ENCODE results near the gene PLEKHG4B. TPM values are rescaled to one million over a fixed set of nuclear protein-coding genes. Genes with fewer than 3 reads are reported as not detected.

The PLEKHG4B gene
- polyA plus RNA-seq, 1 of the 3 experiments (the other 2 are of a cell fraction): 0.18 TPM

- ChIA-PET CTCF (no interaction called here), POLR2A (no interaction called here)
- Histone ChIP-seq H3K27ac (ENCODE audit: low read depth in 2 of 2, low read length in 1 of 2) (no peak overlapping the region), H2AFZ (ENCODE audit: low read depth) (no peak overlapping the region), H3K79me2 (ENCODE audit: insufficient read depth) (no peaks in the 10 kb centered on the region), H3K27me3 (ENCODE audit: insufficient read depth) (no peaks in the 10 kb centered on the region), H3K36me3 (replicated peaks in 1 of 2; ENCODE audit: control insufficient read depth in 1 of 2, insufficient read depth in 2 of 2, low read length in 1 of 2) (no peaks in the 10 kb centered on the region), H3K9me3 (peaks cover 14% of the 10 kb centered on the region; the same call in 1 of the 2 replicates), H3F3A (replicated peaks; ENCODE audit: insufficient read depth) (peaks cover 4% of the 10 kb centered on the region), H3K9me2 (no peaks in the 10 kb centered on the region), H3K4me1 (ENCODE audit: control insufficient read depth in 1 of 2, insufficient read depth in 2 of 2, low read depth in 1 of 2, low read length in 1 of 2) (no peaks in the 10 kb centered on the region), H3K9ac (no peak overlapping the region), H3K4me2 (no peak overlapping the region), H3K4me3 (ENCODE audit: low read depth in 2 of 2, low read length in 1 of 2) (no peak overlapping the region), H4K20me1 (ENCODE audit: insufficient read depth) (no peaks in the 10 kb centered on the region)
- DNase-seq: no peak
- TF ChIP-seq SMC3 (IDR thresholded peaks at IDR 0.05; ENCODE audit: low read depth, low read length) (no peak), ELF1 (IDR thresholded peaks at IDR 0.05) (no peak), ZBTB33 (IDR thresholded peaks at IDR 0.05; ENCODE audit: borderline replicate concordance, low read depth) (no peak), EZH2phosphoT487 (IDR thresholded peaks at IDR 0.05; ENCODE audit: borderline replicate concordance, low read depth) (no peak), YY1 (IDR thresholded peaks at IDR 0.05; ENCODE audit: low read depth) (no peak), NFIC (IDR thresholded peaks at IDR 0.05; ENCODE audit: borderline replicate concordance) (no peak), RCOR1 (IDR thresholded peaks at IDR 0.05; ENCODE audit: low read length) (no peak), FOSL2 (IDR thresholded peaks at IDR 0.05; ENCODE audit: borderline replicate concordance, low read depth) (no peak), RXRA (IDR thresholded peaks at IDR 0.05; ENCODE audit: borderline replicate concordance, low read depth) (no peak), FOXJ3 (CRISPR knock-in tag; IDR thresholded peaks at IDR 0.05) (no peak), JUND (IDR thresholded peaks at IDR 0.05) (no peak), SIN3A (IDR thresholded peaks at IDR 0.05; ENCODE audit: borderline replicate concordance, low read depth, low read length) (no peak)
- TF ChIP-seq, protein P1, sequence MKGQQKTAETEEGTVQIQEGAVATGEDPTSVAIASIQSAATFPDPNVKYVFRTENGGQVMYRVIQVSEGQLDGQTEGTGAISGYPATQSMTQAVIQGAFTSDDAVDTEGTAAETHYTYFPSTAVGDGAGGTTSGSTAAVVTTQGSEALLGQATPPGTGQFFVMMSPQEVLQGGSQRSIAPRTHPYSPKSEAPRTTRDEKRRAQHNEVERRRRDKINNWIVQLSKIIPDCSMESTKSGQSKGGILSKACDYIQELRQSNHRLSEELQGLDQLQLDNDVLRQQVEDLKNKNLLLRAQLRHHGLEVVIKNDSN (IDR thresholded peaks at IDR 0.05; ENCODE audit: borderline replicate concordance, low read depth): no peak
- TF ChIP-seq, protein P2, sequence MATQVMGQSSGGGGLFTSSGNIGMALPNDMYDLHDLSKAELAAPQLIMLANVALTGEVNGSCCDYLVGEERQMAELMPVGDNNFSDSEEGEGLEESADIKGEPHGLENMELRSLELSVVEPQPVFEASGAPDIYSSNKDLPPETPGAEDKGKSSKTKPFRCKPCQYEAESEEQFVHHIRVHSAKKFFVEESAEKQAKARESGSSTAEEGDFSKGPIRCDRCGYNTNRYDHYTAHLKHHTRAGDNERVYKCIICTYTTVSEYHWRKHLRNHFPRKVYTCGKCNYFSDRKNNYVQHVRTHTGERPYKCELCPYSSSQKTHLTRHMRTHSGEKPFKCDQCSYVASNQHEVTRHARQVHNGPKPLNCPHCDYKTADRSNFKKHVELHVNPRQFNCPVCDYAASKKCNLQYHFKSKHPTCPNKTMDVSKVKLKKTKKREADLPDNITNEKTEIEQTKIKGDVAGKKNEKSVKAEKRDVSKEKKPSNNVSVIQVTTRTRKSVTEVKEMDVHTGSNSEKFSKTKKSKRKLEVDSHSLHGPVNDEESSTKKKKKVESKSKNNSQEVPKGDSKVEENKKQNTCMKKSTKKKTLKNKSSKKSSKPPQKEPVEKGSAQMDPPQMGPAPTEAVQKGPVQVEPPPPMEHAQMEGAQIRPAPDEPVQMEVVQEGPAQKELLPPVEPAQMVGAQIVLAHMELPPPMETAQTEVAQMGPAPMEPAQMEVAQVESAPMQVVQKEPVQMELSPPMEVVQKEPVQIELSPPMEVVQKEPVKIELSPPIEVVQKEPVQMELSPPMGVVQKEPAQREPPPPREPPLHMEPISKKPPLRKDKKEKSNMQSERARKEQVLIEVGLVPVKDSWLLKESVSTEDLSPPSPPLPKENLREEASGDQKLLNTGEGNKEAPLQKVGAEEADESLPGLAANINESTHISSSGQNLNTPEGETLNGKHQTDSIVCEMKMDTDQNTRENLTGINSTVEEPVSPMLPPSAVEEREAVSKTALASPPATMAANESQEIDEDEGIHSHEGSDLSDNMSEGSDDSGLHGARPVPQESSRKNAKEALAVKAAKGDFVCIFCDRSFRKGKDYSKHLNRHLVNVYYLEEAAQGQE (IDR thresholded peaks at IDR 0.05; ENCODE audit: low read depth, low read length): no peak
- TF ChIP-seq, protein P3, sequence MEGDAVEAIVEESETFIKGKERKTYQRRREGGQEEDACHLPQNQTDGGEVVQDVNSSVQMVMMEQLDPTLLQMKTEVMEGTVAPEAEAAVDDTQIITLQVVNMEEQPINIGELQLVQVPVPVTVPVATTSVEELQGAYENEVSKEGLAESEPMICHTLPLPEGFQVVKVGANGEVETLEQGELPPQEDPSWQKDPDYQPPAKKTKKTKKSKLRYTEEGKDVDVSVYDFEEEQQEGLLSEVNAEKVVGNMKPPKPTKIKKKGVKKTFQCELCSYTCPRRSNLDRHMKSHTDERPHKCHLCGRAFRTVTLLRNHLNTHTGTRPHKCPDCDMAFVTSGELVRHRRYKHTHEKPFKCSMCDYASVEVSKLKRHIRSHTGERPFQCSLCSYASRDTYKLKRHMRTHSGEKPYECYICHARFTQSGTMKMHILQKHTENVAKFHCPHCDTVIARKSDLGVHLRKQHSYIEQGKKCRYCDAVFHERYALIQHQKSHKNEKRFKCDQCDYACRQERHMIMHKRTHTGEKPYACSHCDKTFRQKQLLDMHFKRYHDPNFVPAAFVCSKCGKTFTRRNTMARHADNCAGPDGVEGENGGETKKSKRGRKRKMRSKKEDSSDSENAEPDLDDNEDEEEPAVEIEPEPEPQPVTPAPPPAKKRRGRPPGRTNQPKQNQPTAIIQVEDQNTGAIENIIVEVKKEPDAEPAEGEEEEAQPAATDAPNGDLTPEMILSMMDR (IDR thresholded peaks at IDR 0.05): no peak
- WGBS (ENCODE audit: low lambda C conversion rate): 45% methylated on average over 6 of the region's 6 CpGs
Observed at GRCh38 chr5:149745-150485, 57.9 kb downstream of the PLEKHG4B start.

Measured in SK-N-SH (cell line).